SK-N-MC (cell line): Measurements from ENCODE around the gene COL5A2.
A peak's percentile ranks its signal among the peaks of the same experiment; 100 is the strongest.

Experiments
- DNase-seq: peaks from one replicate; pipeline ENCODE4 v3.0.0-alpha.2; 2011; ENCODE audit warnings: low read depth, low spot score
- H3K27ac ChIP-seq: fragments of 200-600 bp; sonication (generic); 2 replicates; pipeline ENCODE4 v1.5.1; 2016; ENCODE audit warnings: mixed run types
- H3K36me3 ChIP-seq: fragments of 200-600 bp; sonication (generic); 2 replicates; pipeline ENCODE4 v1.6.1; 2017; ENCODE audit warnings: antibody characterized with exemption, low read length, mixed read lengths; ENCODE audit not compliant: insufficient read depth
- H3K4me3 ChIP-seq: fragments of 200-600 bp; sonication (generic); 2 replicates; pipeline ENCODE4 v1.5.1; 2016
- H3K9ac ChIP-seq: fragments of 200-600 bp; sonication (generic); 2 replicates; pipeline ENCODE4 v1.8.0; 2017; ENCODE audit warnings: mixed run types, mixed read lengths; ENCODE audit not compliant: insufficient read length
- H3K9me3 ChIP-seq: fragments of 200-600 bp; sonication (generic); 2 replicates; pipeline ENCODE4 v1.6.1; 2017; ENCODE audit warnings: low read depth, mild to moderate bottlenecking, antibody characterized with exemption, low read length, moderate library complexity, mixed read lengths
- EZH2 ChIP-seq: fragments of 200-600 bp; sonication (generic); IDR thresholded peaks from one replicate; pipeline ENCODE4 v1.6.1; 2017; ENCODE audit warnings: antibody characterized with exemption
- FOXP2 ChIP-seq: optimal IDR thresholded peaks from 2 replicates; pipeline ENCODE3; 2011; ENCODE audit warnings: mild to moderate bottlenecking, moderate library complexity; ENCODE audit not compliant: insufficient read depth; ENCODE audit errors: extremely low read length, control extremely low read depth
- POLR2AphosphoS5 ChIP-seq: IDR thresholded peaks from 2 replicates; pipeline ENCODE4 v1.6.1; 2012; ENCODE audit warnings: mild to moderate bottlenecking, low read depth, low read length, borderline replicate concordance

The COL5A2 gene

DNA sequence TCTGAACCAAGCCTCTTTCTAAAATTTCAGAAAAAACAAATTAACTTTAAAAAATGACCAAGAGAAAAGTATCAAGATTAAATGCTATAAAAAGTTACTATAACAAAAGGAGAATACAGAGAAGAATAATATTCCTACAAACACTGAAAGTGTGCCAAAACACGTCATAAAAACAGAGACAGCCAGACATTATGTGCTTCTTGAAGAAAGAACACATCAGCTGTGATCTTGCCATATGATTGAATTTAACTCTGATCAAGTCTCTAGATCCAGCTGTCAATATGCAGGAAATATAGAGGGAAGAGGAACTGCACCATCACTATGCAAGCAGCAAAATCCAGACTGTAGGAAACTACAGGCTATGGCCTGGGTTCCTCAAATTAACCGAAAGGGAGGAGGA, 33.7 kb upstream of the COL5A2 start:
- Histone ChIP-seq H3K4me3 (no peak overlapping the region), H3K9ac (no peak overlapping the region), H3K9me3 (no peaks in the 10 kb centered on the region), H3K27ac (peak overlapping the region; percentile 43; the same call in 1 of the 2 replicates), H3K36me3 (no peaks in the 10 kb centered on the region)
- no peak for DNase-seq
- no peak for TF ChIP-seq POLR2AphosphoS5
- TF ChIP-seq EZH2, result no peak
- TF ChIP-seq FOXP2, result no peak

DNA sequence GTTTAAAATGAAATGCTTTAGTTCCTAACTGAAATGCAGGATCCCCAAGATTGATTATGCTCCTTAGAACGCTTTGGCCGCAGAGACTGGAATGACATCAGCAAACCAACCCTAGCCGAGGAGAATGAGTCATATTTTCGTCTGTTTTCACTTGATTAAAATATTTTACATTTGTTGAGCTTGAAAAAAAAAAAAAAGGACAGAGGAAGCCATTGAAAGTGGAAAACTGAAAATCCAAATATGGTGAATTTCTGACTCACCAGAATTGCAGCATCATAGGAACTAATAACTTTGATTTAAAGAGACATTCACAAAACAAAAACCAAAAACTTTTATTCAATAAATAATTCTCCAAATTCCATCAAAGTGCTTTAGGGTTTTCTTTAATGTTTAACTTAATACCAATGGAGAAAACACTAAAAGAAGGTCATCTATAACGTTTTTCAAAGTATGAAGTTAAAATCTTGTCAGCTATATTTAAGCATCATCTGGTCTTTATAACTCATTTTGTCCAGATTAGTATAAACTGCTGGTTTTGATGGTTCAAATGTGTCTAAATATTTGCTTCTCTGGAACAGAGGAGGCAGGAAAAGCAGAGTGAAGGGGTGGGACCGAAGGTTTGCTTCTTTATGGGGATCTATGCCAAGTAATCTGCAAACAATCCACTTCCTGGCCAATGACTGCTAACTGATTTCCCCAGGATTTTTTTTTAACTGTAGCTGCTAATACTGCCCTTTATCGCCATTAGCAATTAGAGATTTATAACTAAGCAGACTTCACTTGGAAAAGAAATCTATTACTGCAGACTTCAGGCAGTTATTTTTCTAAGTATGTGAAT, 30.9 kb upstream of the COL5A2 start:
- DNase-seq, result no peak
- H3K9ac ChIP-seq, result peak overlapping the region; percentile 63
- peak overlapping the region; percentile 90 for H3K27ac ChIP-seq

DNA sequence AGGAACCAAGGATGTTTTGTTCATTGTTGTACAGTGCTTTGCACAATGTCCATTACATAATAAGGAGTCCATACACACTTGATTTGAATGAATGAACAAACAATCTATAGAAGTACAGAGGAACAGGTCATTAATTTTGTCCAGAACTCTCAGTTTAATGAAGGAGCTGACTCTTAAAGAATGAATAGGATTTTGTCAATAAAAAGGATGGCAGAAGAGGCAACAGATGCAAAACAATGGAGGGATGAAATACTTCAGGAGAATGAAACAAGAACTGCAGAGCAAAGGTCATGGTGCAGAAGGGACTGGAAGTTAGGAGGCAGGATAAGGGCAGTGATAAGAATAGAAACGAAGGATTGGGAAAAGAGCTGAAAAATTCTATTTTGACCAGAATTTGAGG, 28.7 kb upstream of the COL5A2 start:
- Histone ChIP-seq H3K36me3 (no peaks in the 10 kb centered on the region), H3K27ac (no peak overlapping the region), H3K9ac (no peak overlapping the region), H3K4me3 (no peak overlapping the region), H3K9me3 (no peaks in the 10 kb centered on the region)
- TF ChIP-seq POLR2AphosphoS5, result no peak
- no peak for TF ChIP-seq EZH2
- no peak for TF ChIP-seq FOXP2
- no peak for DNase-seq

More for the DNA sequence above, 30.9 kb upstream of the COL5A2 start:
- no peaks in the 10 kb centered on the region for H3K36me3 ChIP-seq
- no peak for TF ChIP-seq EZH2
- no peak for TF ChIP-seq POLR2AphosphoS5
- TF ChIP-seq FOXP2, result no peak
- H3K4me3 ChIP-seq, result peak overlapping the region; percentile 40
- H3K9me3 ChIP-seq, result no peaks in the 10 kb centered on the region

DNA sequence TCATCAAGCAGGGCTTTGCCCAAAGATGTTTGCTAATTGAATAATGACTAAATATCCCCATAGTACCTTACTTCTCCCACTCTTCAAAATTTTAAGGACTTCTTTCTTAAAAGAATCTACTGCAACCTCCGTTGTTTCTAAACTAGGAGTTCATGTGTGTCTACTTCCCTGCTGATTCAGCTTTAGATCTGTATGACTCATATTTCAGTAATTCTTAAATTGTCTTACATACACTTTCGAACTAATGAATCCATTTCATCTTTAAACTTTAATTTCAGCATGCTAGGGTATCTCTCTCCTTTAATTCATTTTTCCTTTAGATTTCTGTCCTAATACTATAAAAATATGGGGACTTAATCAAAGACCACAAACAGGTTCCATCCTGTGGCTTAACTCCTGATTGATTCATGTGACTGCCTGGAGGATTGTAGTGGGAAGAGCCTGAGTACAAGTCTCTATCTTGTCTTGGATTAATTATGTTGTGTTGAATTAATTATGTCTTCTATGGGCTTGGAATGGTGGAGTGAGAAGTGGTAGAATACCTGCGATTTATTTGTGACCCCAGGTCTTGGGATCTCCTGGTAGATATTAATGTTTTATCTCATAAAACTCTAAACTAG, 24.9 kb upstream of the COL5A2 start:
- DNase-seq, result no peak
- H3K36me3 ChIP-seq, result no peaks in the 10 kb centered on the region
- H3K9ac ChIP-seq, result peak overlapping the region; percentile 24
- H3K9me3 ChIP-seq, result no peaks in the 10 kb centered on the region
- TF ChIP-seq POLR2AphosphoS5, result no peak
- no peak for TF ChIP-seq FOXP2
- no peak for TF ChIP-seq EZH2
- peak overlapping the region; percentile 62 for H3K27ac ChIP-seq
- H3K4me3 ChIP-seq, result peak overlapping the region; percentile 17; the same call in 1 of the 2 replicates

DNA sequence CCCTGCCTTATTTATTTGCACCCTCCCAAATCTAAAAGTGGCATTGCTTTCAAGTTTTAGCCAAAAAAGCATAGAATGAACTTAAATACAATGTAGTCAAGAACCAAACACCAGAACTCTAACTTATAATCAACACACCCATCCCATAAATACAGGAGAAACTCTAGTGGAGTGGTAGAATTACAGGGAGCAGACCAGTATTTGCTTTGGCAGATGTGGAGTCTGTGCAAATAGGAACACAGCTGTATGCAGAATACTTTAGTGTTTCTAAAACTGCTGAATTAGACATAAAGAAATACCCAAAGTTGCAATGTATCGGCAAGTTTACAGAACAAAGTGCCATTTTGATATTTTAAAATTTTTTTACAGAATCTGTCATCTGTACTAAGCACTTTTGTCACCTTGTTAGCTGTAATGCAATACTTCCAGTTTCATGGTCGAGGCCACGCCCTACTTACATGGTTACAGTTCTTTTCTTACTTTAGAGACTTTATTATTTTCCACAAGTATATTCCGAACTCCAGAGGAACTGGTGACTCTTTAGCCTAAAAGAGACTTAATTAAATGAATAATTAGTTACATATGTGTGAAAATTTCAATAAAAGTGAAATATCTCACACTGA, 23.7 kb upstream of the COL5A2 start:
- H3K27ac ChIP-seq, result peak overlapping the region; percentile 42; the same call in 1 of the 2 replicates
- no peaks in the 10 kb centered on the region for H3K36me3 ChIP-seq
- H3K9me3 ChIP-seq, result no peaks in the 10 kb centered on the region
- no peak overlapping the region for H3K9ac ChIP-seq
- TF ChIP-seq EZH2 (no peak), FOXP2 (no peak), POLR2AphosphoS5 (no peak)
- no peak overlapping the region for H3K4me3 ChIP-seq
- no peak for DNase-seq

DNA sequence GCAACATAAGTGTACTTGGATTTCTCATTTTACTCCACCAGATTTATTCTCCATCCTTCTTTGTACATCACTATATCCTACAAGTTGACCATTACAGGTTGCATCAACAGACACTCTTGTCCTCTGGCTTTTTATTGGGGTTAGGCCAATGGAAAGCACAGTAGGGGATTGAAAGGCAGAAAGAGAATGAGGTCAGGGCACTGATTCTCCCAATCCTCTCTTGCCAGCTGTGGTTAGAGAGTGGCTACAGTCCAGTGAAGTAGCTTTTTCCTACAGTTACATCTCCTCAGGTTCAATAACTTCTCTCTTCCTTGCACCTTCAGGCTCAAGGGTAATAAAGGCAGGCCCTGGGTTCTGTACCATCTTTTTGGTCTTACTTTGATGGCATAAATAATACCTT, 20.2 kb upstream of the COL5A2 start:
- no peak overlapping the region for H3K27ac ChIP-seq
- H3K36me3 ChIP-seq, result no peaks in the 10 kb centered on the region
- H3K9me3 ChIP-seq, result no peaks in the 10 kb centered on the region
- no peak overlapping the region for H3K4me3 ChIP-seq
- H3K9ac ChIP-seq, result no peak overlapping the region
- TF ChIP-seq POLR2AphosphoS5 (no peak), EZH2 (no peak), FOXP2 (no peak)
- DNase-seq, result no peak

DNA sequence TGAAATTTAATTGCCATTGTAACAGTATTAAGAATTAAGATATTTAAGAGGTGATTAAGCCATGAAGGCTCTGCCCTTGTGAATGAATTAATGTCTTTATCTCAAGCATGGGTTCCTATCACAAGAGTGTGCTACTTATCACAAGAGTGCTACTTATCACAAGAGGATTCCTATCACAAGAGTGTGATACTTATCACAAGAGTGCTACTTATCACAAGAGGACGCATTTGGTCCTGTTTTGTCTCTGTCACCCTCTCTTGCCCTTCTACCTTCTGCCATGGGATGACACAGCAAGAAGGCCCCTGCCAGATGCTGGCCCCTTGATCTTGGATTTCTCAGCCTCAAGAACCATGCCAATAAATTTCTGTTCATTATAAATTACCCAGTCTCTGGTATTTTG, 13.2 kb upstream of the COL5A2 start:
- no peak overlapping the region for H3K4me3 ChIP-seq
- no peak overlapping the region for H3K9ac ChIP-seq
- no peaks in the 10 kb centered on the region for H3K36me3 ChIP-seq
- no peak for DNase-seq
- H3K27ac ChIP-seq, result 0 out of 2 replicates have a peak overlapping the region, but pooled peaks have one; percentile 7
- TF ChIP-seq POLR2AphosphoS5 (no peak), EZH2 (no peak), FOXP2 (no peak)
- H3K9me3 ChIP-seq, result no peaks in the 10 kb centered on the region

DNA sequence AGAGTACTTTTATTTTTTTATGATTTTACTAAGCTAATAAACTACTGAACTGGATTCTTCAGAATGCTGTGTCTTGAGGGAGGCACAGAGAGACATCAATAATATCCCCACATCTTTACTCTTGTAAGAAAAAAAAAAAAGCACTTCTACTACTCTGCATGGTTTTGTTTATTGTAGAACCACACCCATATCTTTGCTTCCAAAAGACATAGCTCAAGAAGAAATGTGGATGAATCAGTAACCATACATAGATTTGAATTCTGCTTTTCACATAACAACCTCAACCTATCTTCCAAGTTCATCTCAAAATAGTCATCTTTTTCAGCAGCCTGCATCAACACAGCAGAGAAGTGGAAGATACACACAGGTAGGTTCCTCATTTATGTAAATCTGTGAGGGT, 12.2 kb upstream of the COL5A2 start:
- H3K36me3 ChIP-seq, result no peaks in the 10 kb centered on the region
- no peaks in the 10 kb centered on the region for H3K9me3 ChIP-seq
- H3K27ac ChIP-seq, result no peak overlapping the region
- H3K9ac ChIP-seq, result no peak overlapping the region
- no peak overlapping the region for H3K4me3 ChIP-seq
- DNase-seq, result no peak
- TF ChIP-seq POLR2AphosphoS5, result no peak
- no peak for TF ChIP-seq EZH2
- TF ChIP-seq FOXP2, result no peak
